NCI-H2107 treated with DMSO at 0.1 percent for 48 hours (cell line): ENCODE measurements around the gene LMO1.
A peak's percentile ranks its signal among the peaks of the same experiment; 100 is the strongest.

ENCODE experiments used
- DNase-seq: peaks from one replicate; lab custom pipeline; 2025; ENCODE audit not compliant: unreplicated experiment; lab: John Stamatoyannopoulos, UW

The LMO1 gene

GRCh38 chr11:8249482-8249881, 14.2 kb downstream of the LMO1 start:
- no peak for DNase-seq

- no peak for DNase-seq
Observed at GRCh38 chr11:8248786-8249185, 14.9 kb downstream of the LMO1 start.

- peak; percentile 57 for DNase-seq
Observed at GRCh38 chr11:8247312-8247711, 16.4 kb downstream of the LMO1 start.

- no peak for DNase-seq
Observed at GRCh38 chr11:8243458-8243857, 20.2 kb downstream of the LMO1 start.

- DNase-seq: peak; percentile 27
Observed at GRCh38 chr11:8242499-8243280, 21.0 kb downstream of the LMO1 start.

- no peak for DNase-seq
Observed at GRCh38 chr11:8242118-8242475, 21.6 kb downstream of the LMO1 start.

- no peak for DNase-seq
Observed at GRCh38 chr11:8241373-8242117, 22.1 kb downstream of the LMO1 start.

- DNase-seq: no peak
Observed at GRCh38 chr11:8239536-8240228, 24.0 kb downstream of the LMO1 start.

- no peak for DNase-seq
Observed at GRCh38 chr11:8239040-8239439, 24.6 kb downstream of the LMO1 start.

- no peak for DNase-seq
Observed at GRCh38 chr11:8237453-8237852, 26.2 kb downstream of the LMO1 start.

GRCh38 chr11:8235925-8236324, 27.8 kb downstream of the LMO1 start:
- no peak for DNase-seq

GRCh38 chr11:8234910-8235309, 28.8 kb downstream of the LMO1 start:
- DNase-seq: no peak

- no peak for DNase-seq
Observed at GRCh38 chr11:8234425-8234821, 29.3 kb downstream of the LMO1 start.

- no peak for DNase-seq
Observed at GRCh38 chr11:8233691-8234424, 29.8 kb downstream of the LMO1 start.

- no peak for DNase-seq
Observed at GRCh38 chr11:8232849-8233606, 30.6 kb downstream of the LMO1 start.

GRCh38 chr11:8232414-8232813, 31.3 kb downstream of the LMO1 start:
- no peak for DNase-seq

GRCh38 chr11:8231979-8232378, 31.7 kb downstream of the LMO1 start:
- no peak for DNase-seq

- DNase-seq: no peak
Observed at GRCh38 chr11:8230921-8231847, 32.5 kb downstream of the LMO1 start.

- DNase-seq: no peak
Observed at GRCh38 chr11:8230178-8230859, 33.4 kb downstream of the LMO1 start.
